ENCODE results near the gene FOSL2.

FOSL2 gene

DNA sequence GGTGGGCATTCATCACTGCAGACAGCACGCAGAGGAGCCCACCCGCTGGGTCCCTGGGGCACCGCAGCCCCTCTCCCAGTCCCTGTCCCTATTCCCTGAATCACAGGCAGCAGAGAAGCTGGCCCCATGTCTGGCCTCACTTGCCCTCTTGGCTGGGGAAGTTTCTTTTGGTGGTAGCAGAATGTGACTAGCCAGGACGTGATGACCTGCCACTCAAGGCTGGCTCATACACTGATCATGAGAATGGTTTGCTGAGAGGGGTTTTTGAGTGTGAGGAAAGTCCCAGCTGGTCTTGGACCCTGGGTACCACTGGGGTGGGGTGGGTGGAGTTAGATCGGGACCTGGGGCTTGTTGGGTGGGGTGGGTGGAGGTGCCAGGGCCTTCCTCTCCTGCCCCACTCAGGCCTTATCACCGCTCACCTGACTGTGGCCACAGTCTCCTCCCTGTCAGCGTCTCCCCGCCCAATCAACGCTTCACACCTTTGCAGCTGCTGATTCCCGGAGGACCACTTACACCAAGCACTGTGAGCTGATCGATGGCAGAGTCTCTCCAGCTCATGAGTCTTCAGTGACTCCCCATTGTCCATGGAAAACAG, 28.9 kb upstream of the FOSL2 start:
- no peaks in the 10 kb centered on the region for H3K79me2 ChIP-seq (ENCODE audit: low read length)
- H3K4me1 ChIP-seq (ENCODE audit: low read length): peaks cover 11% of the 10 kb centered on the region
- H2AFZ ChIP-seq (ENCODE audit: low read length): no peak overlapping the region
- TF ChIP-seq EZH2 (optimal IDR thresholded peaks at IDR 0.05; ENCODE audit: low read depth, low read length) (no peak), EZH2phosphoT487 (IDR thresholded peaks at IDR 0.05; ENCODE audit: low read length) (no peak)
- TF ChIP-seq, protein P1, sequence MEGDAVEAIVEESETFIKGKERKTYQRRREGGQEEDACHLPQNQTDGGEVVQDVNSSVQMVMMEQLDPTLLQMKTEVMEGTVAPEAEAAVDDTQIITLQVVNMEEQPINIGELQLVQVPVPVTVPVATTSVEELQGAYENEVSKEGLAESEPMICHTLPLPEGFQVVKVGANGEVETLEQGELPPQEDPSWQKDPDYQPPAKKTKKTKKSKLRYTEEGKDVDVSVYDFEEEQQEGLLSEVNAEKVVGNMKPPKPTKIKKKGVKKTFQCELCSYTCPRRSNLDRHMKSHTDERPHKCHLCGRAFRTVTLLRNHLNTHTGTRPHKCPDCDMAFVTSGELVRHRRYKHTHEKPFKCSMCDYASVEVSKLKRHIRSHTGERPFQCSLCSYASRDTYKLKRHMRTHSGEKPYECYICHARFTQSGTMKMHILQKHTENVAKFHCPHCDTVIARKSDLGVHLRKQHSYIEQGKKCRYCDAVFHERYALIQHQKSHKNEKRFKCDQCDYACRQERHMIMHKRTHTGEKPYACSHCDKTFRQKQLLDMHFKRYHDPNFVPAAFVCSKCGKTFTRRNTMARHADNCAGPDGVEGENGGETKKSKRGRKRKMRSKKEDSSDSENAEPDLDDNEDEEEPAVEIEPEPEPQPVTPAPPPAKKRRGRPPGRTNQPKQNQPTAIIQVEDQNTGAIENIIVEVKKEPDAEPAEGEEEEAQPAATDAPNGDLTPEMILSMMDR (IDR thresholded peaks at IDR 0.05; ENCODE audit: low read length): no peak
- no peaks in the 10 kb centered on the region for H3K27me3 ChIP-seq (replicated peaks; ENCODE audit: insufficient read depth, low read length)
- no peak overlapping the region for H3K4me2 ChIP-seq (ENCODE audit: low read depth, low read length)
- no peaks in the 10 kb centered on the region for H3K9me2 ChIP-seq (replicated peaks; ENCODE audit: insufficient read depth, low read length)
- H3K36me3 ChIP-seq (replicated peaks; ENCODE audit: insufficient read depth, low read length): no peaks in the 10 kb centered on the region
- H4K20me1 ChIP-seq (ENCODE audit: insufficient read depth, low read length): no peaks in the 10 kb centered on the region
- DNase-seq: no peak
- H3K4me3 ChIP-seq (ENCODE audit: low read length): no peak overlapping the region
- H3K9ac ChIP-seq (ENCODE audit: low read length): no peak overlapping the region
- H3K9me3 ChIP-seq (replicated peaks; ENCODE audit: insufficient read depth, low read length): no peaks in the 10 kb centered on the region
- H3F3A ChIP-seq (ENCODE audit: insufficient read depth, low read length): peaks cover 7% of the 10 kb centered on the region
- no peak overlapping the region for H3K27ac ChIP-seq (ENCODE audit: low read length)

DNA sequence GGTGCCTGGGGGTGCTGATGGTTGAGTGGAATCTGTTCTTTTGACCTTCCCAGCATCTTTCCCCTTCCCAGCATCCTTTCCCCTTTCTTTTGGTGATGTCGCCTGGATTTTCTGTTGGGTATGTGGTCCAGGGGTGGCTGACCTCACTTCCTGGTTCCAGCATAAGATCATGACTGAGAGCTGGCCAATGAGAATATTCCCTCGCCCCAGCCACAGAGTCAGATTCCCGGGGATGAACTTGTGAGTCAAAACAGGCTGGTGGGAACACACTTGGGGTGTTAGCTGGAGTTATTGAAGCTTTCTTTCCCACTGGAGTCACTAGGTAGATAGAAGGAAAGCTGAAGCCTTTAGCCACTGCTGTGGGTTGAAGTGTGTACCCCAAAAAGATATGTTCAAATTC, 28.0 kb upstream of the FOSL2 start:
- no peak overlapping the region for H2AFZ ChIP-seq (ENCODE audit: low read length)
- H3K9ac ChIP-seq (ENCODE audit: low read length): no peak overlapping the region
- H3K4me3 ChIP-seq (ENCODE audit: low read length): no peak overlapping the region
- DNase-seq: no peak
- H3F3A ChIP-seq (ENCODE audit: insufficient read depth, low read length): peaks cover 2% of the 10 kb centered on the region; the same call in 1 of the 2 replicates
- peaks cover 6% of the 10 kb centered on the region for H3K4me1 ChIP-seq (ENCODE audit: low read length)
- no peaks in the 10 kb centered on the region for H3K9me2 ChIP-seq (replicated peaks; ENCODE audit: insufficient read depth, low read length)
- H3K79me2 ChIP-seq (ENCODE audit: low read length): no peaks in the 10 kb centered on the region
- TF ChIP-seq EZH2 (optimal IDR thresholded peaks at IDR 0.05; ENCODE audit: low read depth, low read length) (no peak), EZH2phosphoT487 (IDR thresholded peaks at IDR 0.05; ENCODE audit: low read length) (no peak)
- TF ChIP-seq, protein P1 (IDR thresholded peaks at IDR 0.05; ENCODE audit: low read length): no peak
- H3K36me3 ChIP-seq (replicated peaks; ENCODE audit: insufficient read depth, low read length): no peaks in the 10 kb centered on the region
- no peak overlapping the region for H3K4me2 ChIP-seq (ENCODE audit: low read depth, low read length)
- no peaks in the 10 kb centered on the region for H4K20me1 ChIP-seq (ENCODE audit: insufficient read depth, low read length)
- H3K27ac ChIP-seq (ENCODE audit: low read length): no peak overlapping the region
- no peaks in the 10 kb centered on the region for H3K9me3 ChIP-seq (replicated peaks; ENCODE audit: insufficient read depth, low read length)
- H3K27me3 ChIP-seq (replicated peaks; ENCODE audit: insufficient read depth, low read length): no peaks in the 10 kb centered on the region

DNA sequence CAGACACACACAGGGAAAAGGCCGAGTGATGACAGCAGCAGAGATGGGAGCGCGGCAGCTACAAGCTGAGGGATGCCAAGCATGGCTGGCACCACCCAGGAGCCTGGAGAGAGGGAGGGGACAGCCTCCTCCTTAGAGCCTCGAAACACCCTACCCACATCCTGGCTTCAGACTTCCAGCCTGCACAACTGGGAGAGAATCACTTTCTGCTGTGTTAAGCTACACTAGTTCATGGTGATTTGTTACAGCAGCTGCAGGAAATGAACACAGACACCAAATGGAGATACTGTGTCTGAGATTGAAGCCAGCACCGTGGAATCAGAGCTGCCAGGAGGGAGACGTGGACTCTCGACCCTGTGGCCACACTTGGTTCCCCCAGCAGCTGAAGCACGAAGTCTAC, 27.5 kb upstream of the FOSL2 start:
- Histone ChIP-seq H4K20me1 (ENCODE audit: insufficient read depth, low read length) (no peaks in the 10 kb centered on the region), H3K79me2 (ENCODE audit: low read length) (no peaks in the 10 kb centered on the region), H3K4me1 (ENCODE audit: low read length) (peaks cover under 1% of the 10 kb centered on the region; the same call in 1 of the 2 replicates), H3K4me3 (ENCODE audit: low read length) (no peak overlapping the region), H3K27ac (ENCODE audit: low read length) (no peak overlapping the region), H3K9me3 (replicated peaks; ENCODE audit: insufficient read depth, low read length) (no peaks in the 10 kb centered on the region), H3K9me2 (replicated peaks; ENCODE audit: insufficient read depth, low read length) (no peaks in the 10 kb centered on the region), H2AFZ (ENCODE audit: low read length) (no peak overlapping the region), H3F3A (ENCODE audit: insufficient read depth, low read length) (no peaks in the 10 kb centered on the region), H3K36me3 (replicated peaks; ENCODE audit: insufficient read depth, low read length) (no peaks in the 10 kb centered on the region), H3K4me2 (ENCODE audit: low read depth, low read length) (no peak overlapping the region), H3K27me3 (replicated peaks; ENCODE audit: insufficient read depth, low read length) (no peaks in the 10 kb centered on the region), H3K9ac (ENCODE audit: low read length) (no peak overlapping the region)
- TF ChIP-seq EZH2phosphoT487 (IDR thresholded peaks at IDR 0.05; ENCODE audit: low read length) (no peak), EZH2 (optimal IDR thresholded peaks at IDR 0.05; ENCODE audit: low read depth, low read length) (no peak)
- TF ChIP-seq, protein P1 (IDR thresholded peaks at IDR 0.05; ENCODE audit: low read length): no peak
- DNase-seq: no peak
